Cardiac muscle cell (in vitro differentiated cells and primary cell): Measurements from ENCODE around the gene RASSF9. TPM values are rescaled to one million over a fixed set of nuclear protein-coding genes. Genes with fewer than 3 reads are reported as not detected.
A peak's percentile ranks its signal among the peaks of the same experiment; 100 is the strongest.

ENCODE experiments used
- DNase-seq, 2 donors: peaks; one replicate each; pipeline versions ENCODE4 v3.0.0 to v3.0.0-alpha.2; 2010 to 2017; ENCODE audit warnings: low read depth in 1 of 2, low spot score in 1 of 2
- H3K27ac ChIP-seq: fragments of 200-600 bp; sonication (generic); 2 replicates; pipeline ENCODE4 v1.5.1; 2016
- H3K27me3 ChIP-seq: fragments of 200-600 bp; sonication (generic); 2 replicates; pipeline ENCODE4 v1.6.0; 2016; ENCODE audit warnings: control low read depth
- H3K36me3 ChIP-seq: fragments of 200-600 bp; sonication (generic); 2 replicates; pipeline ENCODE4 v1.5.1; 2016; ENCODE audit warnings: control low read depth
- H3K4me1 ChIP-seq: fragments of 200-600 bp; sonication (generic); 2 replicates; pipeline ENCODE4 v1.8.1; 2017; ENCODE audit warnings: low read depth, mild to moderate bottlenecking, mixed run types
- H3K4me3 ChIP-seq: fragments of 200-600 bp; sonication (generic); 2 replicates; pipeline ENCODE4 v1.5.1; 2016; ENCODE audit warnings: mild to moderate bottlenecking
- H3K9me3 ChIP-seq: fragments of 200-600 bp; sonication (generic); 2 replicates; pipeline ENCODE4 v1.5.1; 2017; ENCODE audit warnings: low read depth, mild to moderate bottlenecking, control low read depth
- CTCF ChIP-seq: IDR thresholded peaks from 2 replicates; pipeline ENCODE4 v1.5.1; 2012; ENCODE audit warnings: low read depth, mild to moderate bottlenecking, low read length
- polyA plus RNA-seq: library from polyadenylated mRNA; unstranded; fragments of >200 nt; fragmentation: Nextera tagmentation; extraction: Ambion mirVana; gene quantifications from 2 replicates; pipeline ENCODE4 v1.2.1, GENCODE V29; 2016
- total RNA-seq: library from RNA; depleted of rRNA; stranded (reverse); fragments of >200 nt; gene quantifications from 2 replicates; pipeline ENCODE4 v1.2.3, GENCODE V29; 2016

The RASSF9 gene
- total and polyA plus RNA-seq, 2 experiments from 2014 or later = 0.28 to 0.54 TPM

GRCh38 chr12:85866986-85867776 lies 31.0 kb upstream of the RASSF9 start:
- no peak overlapping the region for H3K27ac ChIP-seq
- DNase-seq = peak; percentile 59 to 82

DNA sequence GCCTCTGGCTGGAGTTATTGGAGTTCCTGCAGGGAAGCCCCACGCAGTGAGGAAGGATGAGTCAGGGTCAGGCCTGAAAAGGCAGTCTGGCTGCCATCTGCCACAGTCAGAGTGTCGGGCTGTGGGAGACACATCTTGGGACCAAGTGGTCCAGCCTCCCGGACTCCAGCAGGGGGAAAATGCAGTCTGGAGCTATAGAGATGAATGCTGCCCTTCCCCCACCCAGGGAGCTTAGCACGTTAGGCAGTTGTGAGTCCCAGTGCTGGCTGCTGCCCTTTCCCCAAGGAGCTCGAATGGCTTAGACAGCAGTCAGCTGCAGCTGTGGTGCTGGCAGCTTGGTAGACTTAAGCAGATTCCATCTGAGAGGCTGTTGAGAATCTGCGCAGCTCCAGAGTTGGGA lies 29.7 kb upstream of the RASSF9 start:
- Histone ChIP-seq H3K36me3 (no peaks in the 10 kb centered on the region), H3K27ac (no peak overlapping the region), H3K27me3 (no peaks in the 10 kb centered on the region), H3K4me3 (no peak overlapping the region), H3K9me3 (no peaks in the 10 kb centered on the region), H3K4me1 (no peaks in the 10 kb centered on the region)
- DNase-seq = peak; percentile 7 to 8
- no peak for TF ChIP-seq CTCF

More at GRCh38 chr12:85866986-85867776, 31.0 kb upstream of the RASSF9 start:
- peak; percentile 79 for TF ChIP-seq CTCF
- Histone ChIP-seq H3K9me3 (no peaks in the 10 kb centered on the region), H3K4me3 (no peak overlapping the region), H3K36me3 (no peaks in the 10 kb centered on the region), H3K27me3 (no peaks in the 10 kb centered on the region), H3K4me1 (no peaks in the 10 kb centered on the region)

DNA sequence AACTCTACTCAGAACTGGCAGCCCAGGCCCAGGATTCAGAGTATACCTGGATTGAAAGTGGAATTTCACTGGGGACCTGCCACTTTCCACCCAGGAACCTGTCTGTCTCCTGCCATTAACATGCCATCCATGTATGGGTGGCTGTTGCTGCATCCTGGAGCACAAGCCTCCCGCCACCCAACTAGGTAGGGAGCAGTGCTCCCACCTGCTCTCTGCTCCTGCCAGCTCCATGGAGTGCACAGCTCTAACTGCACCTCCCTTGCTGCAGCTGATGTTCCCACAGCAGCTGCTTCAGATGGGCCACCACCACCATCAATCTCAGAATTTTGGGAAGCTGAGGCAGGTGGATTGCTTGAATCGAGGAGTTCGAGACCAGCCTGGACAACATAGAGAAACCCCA lies 20.8 kb upstream of the RASSF9 start:
- Histone ChIP-seq H3K27me3 (no peaks in the 10 kb centered on the region), H3K36me3 (no peaks in the 10 kb centered on the region), H3K4me1 (no peaks in the 10 kb centered on the region), H3K27ac (no peak overlapping the region), H3K4me3 (no peak overlapping the region), H3K9me3 (no peaks in the 10 kb centered on the region)
- DNase-seq = no peak
- TF ChIP-seq CTCF = no peak

DNA sequence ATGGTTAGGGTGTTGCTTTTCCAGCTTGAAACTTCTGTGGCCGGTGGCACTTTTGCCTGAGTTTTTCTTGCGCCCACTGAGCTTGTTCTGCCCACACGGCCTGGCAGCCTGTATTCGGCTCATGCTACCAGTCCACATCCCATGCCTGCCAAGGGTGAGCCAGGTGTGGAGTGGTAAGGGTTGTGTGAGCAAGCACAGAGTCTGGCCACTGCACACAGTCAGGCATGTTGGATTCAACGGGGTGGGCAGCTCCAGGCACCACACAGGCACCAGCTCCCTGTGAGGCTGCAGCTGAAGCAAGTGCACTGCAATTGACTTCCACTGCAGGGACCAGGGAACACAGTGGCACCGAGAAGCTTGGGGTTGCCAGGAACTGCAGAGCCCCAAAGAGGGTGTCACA lies 19.1 kb upstream of the RASSF9 start:
- TF ChIP-seq CTCF = no peak
- H3K4me1 ChIP-seq = no peaks in the 10 kb centered on the region

GRCh38 chr12:85849344-85849743 lies 13.1 kb upstream of the RASSF9 start:
- Histone ChIP-seq H3K36me3 (no peaks in the 10 kb centered on the region), H3K4me1 (no peaks in the 10 kb centered on the region), H3K27ac (no peak overlapping the region), H3K4me3 (no peak overlapping the region), H3K27me3 (no peaks in the 10 kb centered on the region), H3K9me3 (no peaks in the 10 kb centered on the region)
- DNase-seq = no peak
- no peak for TF ChIP-seq CTCF

More for the DNA sequence above, 19.1 kb upstream of the RASSF9 start:
- H3K27me3 ChIP-seq = no peaks in the 10 kb centered on the region
- no peaks in the 10 kb centered on the region for H3K9me3 ChIP-seq
- H3K27ac ChIP-seq = no peak overlapping the region
- no peak overlapping the region for H3K4me3 ChIP-seq
- H3K36me3 ChIP-seq = no peaks in the 10 kb centered on the region
- no peak for DNase-seq
